ENCODE results near the gene GIT1.

GIT1 gene

DNA sequence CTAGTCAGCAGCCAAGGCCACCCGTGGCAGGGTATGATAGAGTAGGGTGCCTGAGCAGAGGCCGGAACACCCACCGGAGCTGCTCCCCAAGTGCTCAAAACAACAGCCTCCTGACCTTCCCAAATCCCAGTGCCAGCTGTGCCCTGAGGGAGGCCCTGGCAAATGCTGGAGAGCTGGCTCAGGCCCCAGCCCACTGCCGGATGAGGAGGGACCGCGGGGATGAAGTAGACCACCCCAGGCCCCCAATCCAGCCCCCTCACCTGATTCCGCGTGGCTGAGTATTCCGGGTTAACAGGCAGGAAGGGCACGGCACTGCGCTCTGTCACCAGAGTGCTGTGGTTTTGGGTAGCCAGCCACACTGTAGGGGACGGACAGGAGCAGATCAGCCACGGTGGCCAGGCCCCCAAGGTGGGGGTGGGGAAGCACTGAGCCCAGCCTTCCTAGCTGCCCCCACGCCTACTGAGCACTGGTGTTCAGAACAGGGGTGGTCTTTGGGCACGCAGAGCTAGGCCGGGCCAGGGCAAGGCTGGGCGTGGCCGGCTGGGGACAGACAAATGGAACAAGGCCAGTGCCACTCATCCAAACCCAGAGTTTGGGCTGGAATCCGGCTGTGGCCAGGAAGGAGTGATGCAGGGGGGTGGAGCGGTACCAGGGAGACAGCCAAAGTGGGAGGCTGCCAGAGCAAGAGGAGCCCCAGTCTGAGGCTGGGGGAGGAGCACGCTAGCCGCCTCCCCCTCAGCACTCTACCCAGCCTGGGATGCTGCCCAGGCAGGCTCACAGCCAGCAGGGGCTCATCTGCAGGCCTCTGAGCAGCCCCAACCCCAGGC lies 11.8 kb downstream of the GIT1 start:
- DNase-seq: no peak

DNA sequence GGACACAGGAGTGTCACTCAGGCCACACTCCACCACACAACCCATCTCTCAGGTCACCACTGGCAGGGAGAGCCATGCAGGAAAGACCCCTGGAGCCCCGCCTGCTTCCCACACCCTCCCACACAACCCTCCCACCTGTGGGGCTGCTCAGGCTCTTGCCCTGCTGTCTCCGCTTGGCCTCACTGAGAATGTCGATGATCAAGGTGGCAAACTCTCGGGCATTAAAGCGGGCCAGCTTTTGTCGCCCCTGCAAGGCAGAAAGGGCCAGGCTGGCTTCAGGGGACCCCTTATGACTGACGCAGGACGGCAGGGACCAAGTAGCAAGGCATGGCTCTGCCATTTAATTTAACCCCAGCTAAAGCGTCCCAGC lies 12.5 kb downstream of the GIT1 start:
- no peak for DNase-seq

DNA sequence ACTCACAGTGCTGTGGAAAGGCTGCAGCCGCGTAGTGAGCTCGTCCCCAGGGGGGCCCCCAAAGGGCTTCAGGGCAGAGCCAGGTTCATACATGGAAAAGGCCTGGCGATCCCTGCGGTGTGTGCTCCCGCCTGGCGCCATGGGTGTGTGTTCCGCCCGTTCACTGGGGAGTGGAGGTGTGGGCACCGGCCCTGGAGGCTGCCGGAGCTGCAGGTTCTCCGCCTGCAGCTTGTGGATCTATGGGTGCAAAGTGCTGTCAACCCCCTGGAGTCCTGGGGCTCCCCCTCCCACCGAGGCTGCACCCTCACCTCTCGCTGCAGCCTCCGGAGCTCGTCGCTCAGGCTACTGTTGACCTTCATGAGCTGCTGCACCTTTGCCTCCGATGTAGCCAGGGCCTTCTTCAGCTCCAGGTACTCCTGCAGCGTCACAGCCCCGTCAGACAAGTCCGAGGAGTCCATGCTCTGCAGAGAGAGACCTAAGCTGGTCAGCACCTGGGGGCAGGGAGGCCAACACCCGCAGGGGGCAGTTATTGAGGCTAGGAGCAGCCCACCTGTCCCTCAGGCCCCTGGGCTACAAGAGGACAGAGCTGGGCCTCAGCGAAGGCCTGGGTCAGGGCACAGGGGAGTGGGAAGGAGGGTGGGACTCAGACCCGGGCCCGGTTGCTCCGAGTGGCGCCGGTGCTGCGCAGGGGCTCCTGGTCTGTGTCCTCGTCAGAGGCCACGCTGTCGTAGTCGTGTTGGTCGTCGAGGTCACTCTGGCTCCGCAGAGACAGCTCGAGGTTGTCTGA lies 13.0 kb downstream of the GIT1 start:
- no peak for DNase-seq

DNA sequence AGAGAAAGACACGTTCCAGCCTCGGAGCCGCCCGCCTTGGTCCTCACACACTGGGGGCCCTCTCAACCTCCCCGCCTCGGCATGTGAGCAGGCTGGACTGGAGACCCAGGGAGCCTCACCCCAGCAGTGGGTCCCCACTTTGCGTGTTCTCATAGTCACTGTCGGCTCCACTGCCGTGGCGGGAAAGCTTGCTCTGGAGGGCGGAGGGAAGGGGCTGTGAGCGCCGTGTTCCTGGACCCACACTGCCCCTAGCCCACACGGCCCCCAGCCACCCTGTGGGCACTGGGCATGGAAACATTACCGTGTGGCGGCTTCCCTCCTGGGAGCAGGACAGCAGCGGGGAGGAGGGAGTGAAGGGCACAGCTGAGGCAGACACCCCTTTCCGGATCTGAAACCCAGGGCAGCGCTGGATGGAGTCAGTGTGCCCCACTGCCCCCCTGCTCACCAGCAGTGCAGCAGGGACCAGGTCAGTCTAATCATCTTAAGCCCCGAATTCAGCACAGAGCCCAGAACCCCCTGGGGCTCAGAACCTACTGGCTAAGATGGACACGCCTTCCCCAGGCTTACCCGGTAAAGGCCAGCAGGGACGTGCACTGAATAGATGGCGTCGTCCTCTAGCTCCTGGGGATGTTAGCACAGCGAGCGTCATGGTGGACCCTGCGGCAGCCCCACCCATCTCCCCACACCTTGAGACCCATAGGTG lies 13.8 kb downstream of the GIT1 start:
- DNase-seq: no peak

- DNase-seq: no peak
Observed at GRCh38 chr17:29574732-29575510, 14.5 kb downstream of the GIT1 start.

DNA sequence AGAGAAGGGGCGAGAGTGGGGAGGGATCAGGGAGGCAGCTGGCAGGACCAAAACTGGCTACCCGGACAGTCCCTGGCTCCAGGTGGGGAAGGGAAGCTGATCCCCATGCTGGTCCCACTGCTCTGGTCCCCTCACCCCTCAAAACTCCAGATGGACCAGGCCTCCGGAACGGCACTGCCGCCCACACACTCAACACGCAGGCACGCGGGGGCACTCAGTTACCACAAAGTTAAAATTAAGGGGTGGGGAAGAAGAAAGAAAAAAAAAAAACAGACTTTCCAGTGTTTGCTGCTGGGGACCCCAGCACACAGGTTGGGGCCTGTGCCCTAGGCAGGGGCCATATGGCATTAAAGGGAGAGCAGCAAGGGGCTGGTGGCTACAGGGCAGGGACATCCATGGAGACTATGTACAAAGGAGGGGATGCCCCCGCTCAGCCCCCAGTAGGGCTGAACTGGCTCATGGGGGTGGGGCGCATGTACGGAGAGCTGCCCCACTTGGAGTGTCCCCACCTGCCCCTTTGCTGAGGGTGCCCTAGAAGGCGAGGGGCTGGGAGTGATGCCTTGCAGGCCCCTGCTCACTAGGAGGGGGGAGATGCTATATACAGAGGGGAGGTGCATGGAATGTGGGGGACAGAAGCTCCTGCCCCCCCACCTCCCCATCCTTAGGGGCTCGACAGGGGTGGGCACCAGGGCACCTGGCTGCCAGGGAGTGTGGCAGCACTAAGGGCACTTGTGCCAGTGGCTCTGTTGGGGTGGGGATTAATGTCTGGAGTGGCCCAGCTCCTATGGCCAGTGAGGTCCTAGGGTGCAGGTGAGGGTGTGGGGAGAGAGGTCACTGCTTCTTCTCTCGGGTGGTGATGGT lies 15.3 kb downstream of the GIT1 start:
- DNase-seq: no peak

- no peak for DNase-seq
Observed at GRCh38 chr17:29573558-29573869, 15.9 kb downstream of the GIT1 start.

- no peak for DNase-seq
Observed at GRCh38 chr17:29572691-29573557, 16.5 kb downstream of the GIT1 start.

- no peak for DNase-seq
Observed at GRCh38 chr17:29571883-29572681, 17.4 kb downstream of the GIT1 start.

GRCh38 chr17:29571486-29571882 lies 18.0 kb downstream of the GIT1 start:
- no peak for DNase-seq

GRCh38 chr17:29570521-29570920 lies 18.9 kb downstream of the GIT1 start:
- no peak for DNase-seq

- DNase-seq: no peak
Observed at GRCh38 chr17:29569245-29569950, 20.1 kb downstream of the GIT1 start.

DNA sequence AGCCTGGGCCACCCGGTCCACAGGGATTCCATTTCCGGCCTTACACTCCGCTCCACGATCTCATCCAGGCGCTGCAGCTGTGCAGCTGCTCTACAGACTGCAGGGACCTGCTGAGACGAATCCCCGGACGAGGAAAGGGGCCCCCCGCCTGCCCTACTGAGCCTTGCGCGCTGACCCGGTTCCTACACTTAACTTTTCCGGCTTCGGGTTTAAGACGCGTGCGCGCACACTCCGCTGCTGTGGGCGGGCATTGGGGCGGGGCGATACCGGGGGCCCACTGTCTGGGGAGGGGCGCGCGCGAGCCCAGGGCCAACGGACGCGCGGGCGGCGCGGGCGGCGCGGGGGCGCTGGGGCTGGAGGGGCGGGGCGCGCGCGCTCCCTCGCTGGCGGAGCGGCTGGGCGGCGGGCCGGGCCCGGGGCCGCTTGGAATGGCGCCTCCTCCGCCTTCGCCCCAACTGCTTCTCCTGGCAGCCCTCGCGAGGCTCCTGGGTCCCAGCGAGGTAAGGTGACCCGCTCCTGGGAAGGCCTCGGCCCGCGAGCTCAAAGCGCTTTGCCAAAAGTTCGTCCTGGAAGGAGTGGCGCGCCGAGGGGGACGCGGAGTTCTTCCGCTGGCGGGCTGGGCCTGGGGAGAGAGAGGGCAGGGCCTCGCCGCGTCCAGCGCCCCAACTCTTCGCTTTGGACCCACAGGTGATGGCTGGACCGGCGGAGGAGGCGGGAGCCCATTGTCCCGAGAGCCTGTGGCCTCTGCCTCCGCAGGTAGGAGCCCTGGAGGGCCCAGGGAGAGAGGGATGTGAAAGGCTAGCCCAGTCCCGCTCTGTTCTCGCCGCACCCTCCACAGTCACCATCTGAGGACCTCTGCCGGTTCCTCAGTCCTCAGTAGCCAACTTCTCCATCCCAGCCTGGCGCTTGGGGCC lies 20.9 kb downstream of the GIT1 start, which contains the start of gene TP53I13:
TP53I13 (plus strand) TSS at position 371 of the 914 bp plus-strand sequence; CDS start at position 429, 58 bp downstream.
- peak; percentile 58 for DNase-seq

DNA sequence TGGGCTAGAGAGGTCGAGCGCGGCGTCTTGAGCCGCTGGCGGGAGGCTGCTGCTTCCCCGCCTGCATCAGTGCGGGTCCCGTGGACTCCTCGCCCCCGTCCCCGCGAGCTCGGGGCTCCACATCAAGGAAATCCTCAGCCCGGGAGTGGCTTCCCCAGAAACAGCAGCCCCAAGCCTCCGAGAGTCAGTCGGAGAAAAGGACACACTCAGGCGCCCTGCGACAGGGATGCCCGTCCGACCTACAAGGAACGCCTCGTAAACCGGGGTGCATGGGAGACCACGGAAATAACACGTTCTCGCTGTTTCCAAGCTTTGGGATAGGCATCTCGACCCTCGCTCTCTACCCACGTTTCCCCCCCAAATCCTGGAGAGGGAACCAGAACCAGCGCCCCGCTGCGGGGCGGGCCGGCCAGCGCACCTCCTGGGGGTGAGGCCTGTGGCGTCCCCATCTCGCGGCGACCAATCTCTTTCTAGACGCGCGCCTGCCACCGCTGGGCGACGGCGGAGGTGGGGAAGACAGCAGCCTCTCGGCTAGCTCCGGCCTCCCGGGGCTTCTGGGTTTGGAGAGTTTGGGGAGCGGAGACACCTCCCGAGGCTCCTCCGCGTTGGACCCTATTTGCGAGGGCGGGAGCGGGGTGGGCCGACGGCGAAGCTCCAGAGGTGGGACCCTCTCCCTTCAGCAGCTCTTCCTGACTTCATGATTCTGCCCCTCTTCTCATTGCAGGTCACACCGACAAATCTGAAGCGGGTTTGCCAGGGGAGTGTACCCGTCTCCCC lies 21.7 kb downstream of the GIT1 start:
- DNase-seq: peak; percentile 61

DNA sequence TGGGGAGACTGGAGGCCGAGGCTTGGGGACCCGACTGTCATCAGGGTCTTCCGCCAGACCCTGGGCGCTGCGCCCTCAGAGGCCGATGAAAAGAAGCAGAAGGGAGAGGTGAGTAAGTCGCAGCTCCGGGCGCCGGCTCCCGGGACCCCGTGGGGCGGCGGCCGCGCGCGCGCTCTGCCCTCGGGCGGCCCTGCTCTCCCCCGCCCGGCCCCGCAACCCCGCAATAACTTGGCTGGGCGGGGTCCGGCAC lies 22.2 kb downstream of the GIT1 start:
- no peak for DNase-seq

DNA sequence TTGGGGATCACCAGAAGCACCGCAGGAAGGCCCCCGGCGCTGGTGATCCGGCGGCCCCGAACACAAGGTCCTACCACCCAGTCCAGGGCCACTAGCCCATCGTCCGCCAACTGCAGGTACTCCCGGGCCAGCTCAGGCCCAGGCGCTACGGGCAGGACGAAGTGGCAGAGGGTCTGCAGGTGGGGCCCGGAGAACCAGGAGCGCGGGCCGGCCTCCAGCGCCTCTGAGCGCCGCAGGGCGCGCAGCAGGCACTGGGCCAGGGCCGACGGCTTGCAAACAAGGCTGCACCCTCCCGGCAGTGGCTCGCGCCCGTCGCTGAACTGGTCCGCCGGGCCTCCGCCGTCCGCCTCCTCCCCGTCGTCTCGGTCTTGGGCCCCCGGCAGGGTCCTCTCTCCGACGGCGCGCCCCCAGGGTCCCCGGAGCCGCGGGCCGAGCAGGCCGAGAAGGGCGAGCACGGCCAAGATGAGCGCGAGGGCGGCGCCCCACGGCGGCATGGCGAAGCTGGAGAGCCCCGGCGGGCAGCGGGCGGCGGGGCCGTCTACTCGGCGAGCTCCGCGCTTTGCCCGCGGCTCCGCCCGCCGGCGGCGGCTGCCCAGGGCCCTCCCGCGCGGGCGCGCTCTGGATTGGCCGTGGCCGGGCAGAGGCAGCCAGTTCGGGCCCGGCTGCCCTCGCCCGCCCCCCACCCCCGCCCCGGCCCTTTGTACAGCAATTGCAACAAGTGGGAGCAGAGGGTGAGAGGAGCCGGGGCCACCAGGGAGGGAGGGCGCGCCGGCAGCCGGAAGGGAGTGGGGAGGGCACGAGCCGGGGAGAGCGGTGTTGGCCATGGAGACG lies 22.8 kb downstream of the GIT1 start, which contains the start of gene ABHD15:
ABHD15 (minus strand) TSS at position 565 of the 831 bp plus-strand sequence; CDS start at position 494, 71 bp downstream.
- peak; percentile 44 for DNase-seq

Data from DMS153 (cell line).